ENCODE data around the gene PFAS. TPM values are rescaled to one million over a fixed set of nuclear protein-coding genes. Genes with fewer than 3 reads are reported as not detected.
A peak's percentile ranks its signal among the peaks of the same experiment; 100 is the strongest.

Gene PFAS
- total RNA-seq, 4 donors from 2014 or later: 7.4 to 63.5 (median 14.0) TPM

DNA sequence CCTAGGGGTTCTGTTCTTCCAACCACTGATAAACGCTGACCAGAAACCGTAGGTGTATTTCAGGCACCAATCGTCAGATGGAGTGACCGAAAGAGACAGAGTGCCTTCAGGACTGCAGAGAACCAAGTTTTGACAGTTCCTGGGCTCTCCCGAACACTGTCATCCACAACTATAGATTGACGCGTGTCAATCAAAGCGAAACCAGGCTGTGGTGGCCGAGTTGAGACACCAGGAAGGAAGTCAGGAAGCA is 26.8 kb upstream of the PFAS start:
- peak overlapping the region; percentile 92 to 99 (median 98) for H3K27ac ChIP-seq
- no peaks in the 10 kb centered on the region for H3K9me3 ChIP-seq
- DNase-seq: peak in 1 of 3 donors; percentile 81
- no peaks in the 10 kb centered on the region for H3K27me3 ChIP-seq
- H3K4me1 ChIP-seq: peaks cover 3 to 27% (median 4%) of the 10 kb centered on the region in 4 donors
- peak overlapping the region; percentile 53 to 78 (median 58) for H3K4me3 ChIP-seq
- H3K36me3 ChIP-seq: peaks cover 0 to 2% (median 0%) of the 10 kb centered on the region in 3 donors
- TF ChIP-seq POLR2A (IDR thresholded peaks at IDR 0.05) (peak in 1 of 2 donors; percentile 24), CTCF (IDR thresholded peaks at IDR 0.05) (no peak)

DNA sequence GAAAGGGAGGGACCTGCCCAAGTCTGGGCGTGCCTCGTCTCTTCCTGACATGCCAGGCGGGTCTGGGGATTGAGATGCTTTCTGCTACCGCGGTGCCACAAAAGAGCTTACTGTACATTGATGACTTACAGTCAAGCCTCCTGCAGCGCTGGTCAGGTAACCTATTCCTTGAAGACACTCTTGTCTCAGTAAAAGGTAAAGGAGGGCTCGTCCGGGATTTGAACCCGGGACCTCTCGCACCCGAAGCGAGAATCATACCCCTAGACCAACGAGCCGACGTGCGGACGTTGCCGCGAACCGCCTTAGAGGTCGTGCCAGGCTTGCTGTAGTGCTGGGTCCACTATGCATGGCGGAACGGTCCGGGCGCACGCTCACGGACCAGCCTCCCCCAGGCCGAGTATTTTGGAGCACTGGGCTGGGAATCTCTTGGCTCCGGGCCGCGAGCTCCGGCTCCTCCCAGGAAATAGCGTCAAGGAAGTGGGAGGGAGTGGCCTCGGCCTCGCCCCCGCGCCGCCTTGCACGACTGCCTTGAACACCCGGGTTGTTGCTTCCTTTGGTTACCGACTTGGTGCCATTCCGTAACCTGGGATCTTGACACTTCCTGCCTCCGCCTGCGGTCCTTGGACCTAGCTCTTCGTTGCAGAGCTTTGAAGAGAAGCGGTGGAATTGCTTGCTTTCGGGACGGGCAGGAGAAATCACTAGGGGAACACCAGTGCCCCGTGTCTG is 26.3 kb upstream of the PFAS start:
- Histone ChIP-seq H3K36me3 (peaks cover 0 to 6% (median 0%) of the 10 kb centered on the region in 3 donors), H3K9me3 (no peaks in the 10 kb centered on the region), H3K27ac (peak overlapping the region; percentile 92 to 99 (median 98)), H3K4me3 (peak overlapping the region; percentile 53 to 78 (median 58)), H3K4me1 (peaks cover 3 to 27% (median 4%) of the 10 kb centered on the region in 4 donors), H3K27me3 (no peaks in the 10 kb centered on the region)
- DNase-seq: peak; percentile 91 to 97 (median 94)
- TF ChIP-seq CTCF (IDR thresholded peaks at IDR 0.05) (no peak), POLR2A (IDR thresholded peaks at IDR 0.05) (peak; percentile 55 to 70)

DNA sequence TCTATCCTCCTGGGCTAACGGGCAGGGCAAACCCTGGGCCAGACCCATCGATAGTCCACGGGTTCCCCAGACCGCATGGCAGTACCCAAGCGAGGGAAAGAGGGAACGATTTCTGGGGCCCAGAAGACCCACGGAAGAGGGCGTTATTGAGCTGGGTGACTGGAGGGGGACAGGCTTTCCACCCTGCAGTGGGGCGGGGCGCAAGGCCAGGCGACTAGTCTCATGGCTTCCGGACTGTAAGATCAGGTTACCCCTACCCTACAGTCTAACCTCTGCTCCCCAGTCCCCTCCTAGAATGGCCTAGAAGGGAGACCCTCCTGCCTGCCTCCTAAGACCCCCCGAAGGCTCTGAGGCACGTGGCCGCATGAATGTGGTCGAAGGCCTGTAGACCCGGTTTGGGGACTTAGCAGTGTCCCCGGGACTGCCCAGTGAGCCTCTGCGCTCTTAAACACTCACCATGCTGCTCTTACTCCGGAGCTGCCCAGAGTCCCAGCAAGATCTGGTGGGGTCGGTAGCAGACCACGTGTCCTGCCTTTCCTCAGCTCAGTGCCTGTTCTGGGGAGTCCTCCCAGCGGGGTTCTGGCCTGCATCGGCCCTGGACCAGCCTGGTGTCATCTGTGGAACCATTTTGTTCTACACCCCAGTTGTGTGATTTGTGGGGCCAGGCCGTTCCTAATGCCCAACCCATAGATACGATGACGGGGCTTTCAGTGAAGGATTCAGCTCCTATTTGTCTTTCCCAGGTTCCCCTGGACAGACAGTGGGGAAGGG is 25.5 kb upstream of the PFAS start:
- Histone ChIP-seq H3K4me3 (peak overlapping the region; percentile 53 to 78 (median 58)), H3K9me3 (no peaks in the 10 kb centered on the region), H3K36me3 (peaks cover 0 to 14% (median 0%) of the 10 kb centered on the region in 3 donors), H3K27ac (peak overlapping the region; percentile 92 to 99 (median 98)), H3K4me1 (peaks cover 3 to 27% (median 4%) of the 10 kb centered on the region in 4 donors), H3K27me3 (no peaks in the 10 kb centered on the region)
- peak in 2 of 3 donors; percentile 70 to 84 for DNase-seq
- no peak for TF ChIP-seq POLR2A (IDR thresholded peaks at IDR 0.05)
- peak in 2 of 6 experiments; percentile 5 to 18 for TF ChIP-seq CTCF (IDR thresholded peaks at IDR 0.05)

DNA sequence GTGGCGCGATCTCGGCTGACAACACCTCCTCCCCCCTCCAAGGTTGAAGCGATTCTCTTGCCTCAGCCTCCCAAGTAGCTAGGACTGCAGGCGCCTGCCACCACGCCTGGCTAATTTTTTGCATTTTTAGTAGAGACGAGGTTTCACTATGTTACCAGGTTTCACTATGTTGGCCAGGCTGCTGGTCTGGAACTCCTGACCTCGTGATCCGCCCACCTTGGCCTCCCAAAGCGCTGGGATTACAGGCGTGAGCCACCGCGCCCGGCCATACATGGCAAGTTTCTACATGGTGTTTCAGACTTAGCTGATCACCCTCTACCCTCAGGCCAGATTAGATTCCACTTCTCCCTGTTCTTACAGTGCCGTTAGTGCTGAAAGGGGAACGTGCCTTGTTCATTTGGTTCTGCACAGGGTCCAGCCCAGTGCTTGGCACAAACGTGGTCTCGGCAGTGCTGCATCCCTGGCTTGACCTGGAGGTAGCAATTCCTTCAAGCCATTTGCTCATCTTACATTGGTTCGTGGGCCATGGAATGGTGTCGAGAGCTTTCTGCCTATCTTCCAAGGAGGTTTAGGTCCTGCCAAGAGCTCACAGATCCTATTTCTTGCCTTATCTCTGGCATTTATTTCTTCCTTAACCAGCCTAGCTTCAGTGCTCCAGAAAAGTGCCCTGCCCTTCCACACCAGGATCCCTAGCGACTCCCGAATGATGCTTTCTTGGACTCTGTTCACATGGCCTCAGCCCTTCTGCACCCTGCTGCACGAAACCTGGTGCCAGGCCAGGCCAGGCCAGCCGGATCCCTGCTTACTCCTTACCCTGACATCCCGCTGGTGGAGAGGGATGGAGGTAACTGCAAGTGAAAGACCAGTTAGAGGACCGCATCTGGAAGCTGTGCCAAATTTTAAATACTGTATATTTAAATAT is 23.9 kb upstream of the PFAS start:
- no peaks in the 10 kb centered on the region for H3K27me3 ChIP-seq
- no peaks in the 10 kb centered on the region for H3K9me3 ChIP-seq
- TF ChIP-seq CTCF (IDR thresholded peaks at IDR 0.05): no peak
- no peak for TF ChIP-seq POLR2A (IDR thresholded peaks at IDR 0.05)
- H3K36me3 ChIP-seq: peaks cover 0 to 30% (median 0%) of the 10 kb centered on the region in 3 donors
- peak overlapping the region in 1 of 4 donors; percentile 68 for H3K27ac ChIP-seq
- H3K4me3 ChIP-seq: no peak overlapping the region
- DNase-seq: no peak
- peaks cover 3 to 23% (median 4%) of the 10 kb centered on the region in 4 donors for H3K4me1 ChIP-seq

Measured in Peyer's patch (tissue), 4 donors.